Heart left ventricle (tissue), 13 donors: Measurements from ENCODE around the gene CTXND1.

Experiments used
- CTCF ChIP-seq, 12 donors: fragments of 200-600 bp; sonication (generic) in 4 of 12; IDR thresholded peaks; one replicate each; pipeline versions ENCODE4 v1.5.0 to v1.8.0; 2018 to 2022; ENCODE audit warnings: antibody characterized with exemption in 12 of 12, mild to moderate bottlenecking in 5 of 12
- POLR2A ChIP-seq, 2 donors: fragments of 450-650 bp; IDR thresholded peaks; one replicate each; pipeline ENCODE4 v1.6.1; 2017; ENCODE audit warnings: antibody characterized with exemption in 2 of 2, mild to moderate bottlenecking in 2 of 2, moderate library complexity in 2 of 2
- donor health status: ischemic (EF 13 %, LVEDD 7.1; RV severe dilation, severe dysfunction).
- donor health status: DM: no; HTN: yes; CAD: no.
- donor health status: DM: no; HTN: no; CAD: no.
- donor health status: ischemic (EF 25% LVEDD 6.9; RV normal size, moderate dysfunction).
- donor health status: ischemic (EF 25% LVEDD 5.7; RV mildly dilated, moderate dysfunction).
- donor health status: ischemic (EF 35%, LVEDD 5.7; RV mildly dilated, moderate dysfunction).
- donor health status: nonischemic (EF 11% LVEDD 7.7; RV severe dilation, severe dysfunction).
- donor health status: DM: yes; HTN: yes; CAD: no.
- donor health status: PGD.
- donor health status: ischemic (EF 29% LVEDD 5.4; RV normal size, mild dysfunction).
- donor health status: nonischemic (EF 23%, LVEDD 6.1; RV moderate dilation, normal function).

- TF ChIP-seq CTCF (IDR thresholded peaks at IDR 0.05) (no peak), POLR2A (IDR thresholded peaks at IDR 0.05) (no peak)
Observed at GRCh38 chr15:80199869-80200268, 52.1 kb downstream of the CTXND1 start.
